ENCODE results near the gene DUSP8.

DNA sequence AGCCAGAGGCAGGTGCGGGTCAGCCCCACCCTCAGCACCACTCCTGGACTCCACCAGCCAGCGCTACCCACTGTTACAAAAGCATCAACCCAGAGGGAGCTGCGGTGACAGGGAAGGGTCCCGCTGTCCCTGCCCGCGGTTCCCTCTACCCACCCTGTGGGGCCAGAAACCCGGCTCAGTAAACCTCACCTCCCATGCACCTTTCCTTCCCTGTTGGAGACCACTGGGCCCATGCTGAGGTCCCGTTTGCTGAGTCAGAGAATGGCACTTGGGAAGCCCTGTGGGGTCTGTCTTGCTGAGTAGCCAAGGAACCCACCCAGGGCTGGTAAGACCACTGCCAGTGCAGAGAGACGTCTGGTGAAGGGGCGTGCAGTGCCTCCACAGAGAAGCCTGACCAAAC, 43.4 kb downstream of the DUSP8 start:
- no peak for TF ChIP-seq SNAI2 (CRISPR knock-in tag; IDR thresholded peaks at IDR 0.05)
- TF ChIP-seq ZFP30 (CRISPR knock-in tag; IDR thresholded peaks at IDR 0.05) = no peak
- TF ChIP-seq, protein P1, sequence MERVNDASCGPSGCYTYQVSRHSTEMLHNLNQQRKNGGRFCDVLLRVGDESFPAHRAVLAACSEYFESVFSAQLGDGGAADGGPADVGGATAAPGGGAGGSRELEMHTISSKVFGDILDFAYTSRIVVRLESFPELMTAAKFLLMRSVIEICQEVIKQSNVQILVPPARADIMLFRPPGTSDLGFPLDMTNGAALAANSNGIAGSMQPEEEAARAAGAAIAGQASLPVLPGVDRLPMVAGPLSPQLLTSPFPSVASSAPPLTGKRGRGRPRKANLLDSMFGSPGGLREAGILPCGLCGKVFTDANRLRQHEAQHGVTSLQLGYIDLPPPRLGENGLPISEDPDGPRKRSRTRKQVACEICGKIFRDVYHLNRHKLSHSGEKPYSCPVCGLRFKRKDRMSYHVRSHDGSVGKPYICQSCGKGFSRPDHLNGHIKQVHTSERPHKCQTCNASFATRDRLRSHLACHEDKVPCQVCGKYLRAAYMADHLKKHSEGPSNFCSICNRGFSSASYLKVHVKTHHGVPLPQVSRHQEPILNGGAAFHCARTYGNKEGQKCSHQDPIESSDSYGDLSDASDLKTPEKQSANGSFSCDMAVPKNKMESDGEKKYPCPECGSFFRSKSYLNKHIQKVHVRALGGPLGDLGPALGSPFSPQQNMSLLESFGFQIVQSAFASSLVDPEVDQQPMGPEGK (CRISPR knock-in tag; IDR thresholded peaks at IDR 0.05; ENCODE audit: borderline replicate concordance) = no peak
- TF ChIP-seq ISL1 (CRISPR knock-in tag; IDR thresholded peaks at IDR 0.05) = no peak
- TF ChIP-seq ESRRG (CRISPR knock-in tag; IDR thresholded peaks at IDR 0.05) = no peak
- TF ChIP-seq, protein P2, sequence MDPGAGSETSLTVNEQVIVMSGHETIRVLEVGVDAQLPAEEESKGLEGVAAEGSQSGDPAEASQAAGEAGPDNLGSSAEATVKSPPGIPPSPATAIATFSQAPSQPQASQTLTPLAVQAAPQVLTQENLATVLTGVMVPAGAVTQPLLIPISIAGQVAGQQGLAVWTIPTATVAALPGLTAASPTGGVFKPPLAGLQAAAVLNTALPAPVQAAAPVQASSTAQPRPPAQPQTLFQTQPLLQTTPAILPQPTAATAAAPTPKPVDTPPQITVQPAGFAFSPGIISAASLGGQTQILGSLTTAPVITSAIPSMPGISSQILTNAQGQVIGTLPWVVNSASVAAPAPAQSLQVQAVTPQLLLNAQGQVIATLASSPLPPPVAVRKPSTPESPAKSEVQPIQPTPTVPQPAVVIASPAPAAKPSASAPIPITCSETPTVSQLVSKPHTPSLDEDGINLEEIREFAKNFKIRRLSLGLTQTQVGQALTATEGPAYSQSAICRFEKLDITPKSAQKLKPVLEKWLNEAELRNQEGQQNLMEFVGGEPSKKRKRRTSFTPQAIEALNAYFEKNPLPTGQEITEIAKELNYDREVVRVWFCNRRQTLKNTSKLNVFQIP (CRISPR knock-in tag; IDR thresholded peaks at IDR 0.05; ENCODE audit: borderline replicate concordance, low read depth) = no peak
- no peak for TF ChIP-seq PPARA (CRISPR knock-in tag; IDR thresholded peaks at IDR 0.05; ENCODE audit: borderline replicate concordance)
- no peak for TF ChIP-seq ARNTL (CRISPR knock-in tag; IDR thresholded peaks at IDR 0.05; ENCODE audit: borderline replicate concordance, low read depth)
- TF ChIP-seq GLIS3 (CRISPR knock-in tag; IDR thresholded peaks at IDR 0.05) = no peak
- no peak for TF ChIP-seq ZNF8 (CRISPR knock-in tag; IDR thresholded peaks at IDR 0.05)
- TF ChIP-seq ZNF565 (CRISPR knock-in tag; conservative IDR thresholded peaks at IDR 0.05; ENCODE audit: low read depth) = no peak
- no peak for TF ChIP-seq ZFP3 (CRISPR knock-in tag; IDR thresholded peaks at IDR 0.05)

Measured in SK-N-SH treated with all-trans-retinoic acid at 6 μM for 48 hours (cell line).